ENCODE results near the gene PAK1.
A peak's percentile ranks its signal among the peaks of the same experiment; 100 is the strongest.
"Not testable (repeated sequence)": the region's sequence is repeated elsewhere in the genome, so short reads cannot be mapped to it uniquely, and the experiment has no call there.

PAK1 gene

GRCh38 chr11:77502346-77502905, 28.5 kb upstream of the PAK1 start:
- no peak overlapping the region for H3K27ac Mint-ChIP-seq

GRCh38 chr11:77501758-77502157, 27.9 kb upstream of the PAK1 start:
- Mint-ChIP-seq H3K4me3 (no peak overlapping the region), H3K27ac (no peak overlapping the region), H3K27me3 (ENCODE audit: low read depth) (peaks cover 22% of the 10 kb centered on the region), H3K36me3 (ENCODE audit: low read depth) (no peaks in the 10 kb centered on the region), H3K9me3 (no peaks in the 10 kb centered on the region), H3K4me1 (ENCODE audit: low read depth) (no peaks in the 10 kb centered on the region)
- DNase-seq (ENCODE audit: low spot score): no peak

More at GRCh38 chr11:77502346-77502905, 28.5 kb upstream of the PAK1 start:
- Mint-ChIP-seq H3K4me3 (no peak overlapping the region), H3K9me3 (no peaks in the 10 kb centered on the region), H3K4me1 (ENCODE audit: low read depth) (no peaks in the 10 kb centered on the region), H3K36me3 (ENCODE audit: low read depth) (no peaks in the 10 kb centered on the region), H3K27me3 (ENCODE audit: low read depth) (peaks cover 26% of the 10 kb centered on the region)
- no peak for DNase-seq (ENCODE audit: low spot score)

GRCh38 chr11:77497368-77497767, 23.5 kb upstream of the PAK1 start:
- H3K36me3 Mint-ChIP-seq (ENCODE audit: low read depth): no peaks in the 10 kb centered on the region
- H3K4me1 Mint-ChIP-seq (ENCODE audit: low read depth): no peaks in the 10 kb centered on the region
- no peak overlapping the region for H3K27ac Mint-ChIP-seq
- peaks cover 4% of the 10 kb centered on the region for H3K27me3 Mint-ChIP-seq (ENCODE audit: low read depth)
- no peak for DNase-seq (ENCODE audit: low spot score)
- no peaks in the 10 kb centered on the region for H3K9me3 Mint-ChIP-seq
- H3K4me3 Mint-ChIP-seq: no peak overlapping the region

GRCh38 chr11:77495526-77495925, 21.6 kb upstream of the PAK1 start:
- DNase-seq (ENCODE audit: low spot score): no peak
- Mint-ChIP-seq H3K4me3 (no peak overlapping the region), H3K27ac (no peak overlapping the region), H3K36me3 (ENCODE audit: low read depth) (no peaks in the 10 kb centered on the region), H3K27me3 (ENCODE audit: low read depth) (peaks cover 4% of the 10 kb centered on the region), H3K4me1 (ENCODE audit: low read depth) (no peaks in the 10 kb centered on the region), H3K9me3 (no peaks in the 10 kb centered on the region)

- not testable (repeated sequence) for H3K27me3 Mint-ChIP-seq (ENCODE audit: low read depth); H3K36me3 Mint-ChIP-seq (ENCODE audit: low read depth); H3K27ac Mint-ChIP-seq; DNase-seq (ENCODE audit: low spot score); H3K9me3 Mint-ChIP-seq; H3K4me1 Mint-ChIP-seq (ENCODE audit: low read depth); H3K4me3 Mint-ChIP-seq
Measured at GRCh38 chr11:77490035-77490434, 16.1 kb upstream of the PAK1 start.

- H3K4me1 Mint-ChIP-seq (ENCODE audit: low read depth): no peaks in the 10 kb centered on the region
- H3K4me3 Mint-ChIP-seq: no peak overlapping the region
- DNase-seq (ENCODE audit: low spot score): no peak
- no peaks in the 10 kb centered on the region for H3K36me3 Mint-ChIP-seq (ENCODE audit: low read depth)
- no peak overlapping the region for H3K27ac Mint-ChIP-seq
- no peaks in the 10 kb centered on the region for H3K9me3 Mint-ChIP-seq
- peaks cover 11% of the 10 kb centered on the region for H3K27me3 Mint-ChIP-seq (ENCODE audit: low read depth)
Measured at GRCh38 chr11:77487790-77488189, 13.9 kb upstream of the PAK1 start.

GRCh38 chr11:77479746-77480352, 6.0 kb upstream of the PAK1 start:
- H3K36me3 Mint-ChIP-seq (ENCODE audit: low read depth): no peaks in the 10 kb centered on the region
- no peaks in the 10 kb centered on the region for H3K4me1 Mint-ChIP-seq (ENCODE audit: low read depth)
- no peaks in the 10 kb centered on the region for H3K9me3 Mint-ChIP-seq
- no peak overlapping the region for H3K27ac Mint-ChIP-seq
- H3K4me3 Mint-ChIP-seq: no peak overlapping the region
- no peak for DNase-seq (ENCODE audit: low spot score)
- peaks cover 17% of the 10 kb centered on the region for H3K27me3 Mint-ChIP-seq (ENCODE audit: low read depth)

- H3K27ac Mint-ChIP-seq: peak overlapping the region; percentile 35
- peaks cover 38% of the 10 kb centered on the region for H3K27me3 Mint-ChIP-seq (ENCODE audit: low read depth)
- H3K4me1 Mint-ChIP-seq (ENCODE audit: low read depth): peaks cover 15% of the 10 kb centered on the region
- DNase-seq (ENCODE audit: low spot score): no peak
- H3K4me3 Mint-ChIP-seq: peak overlapping the region; percentile 55
- H3K36me3 Mint-ChIP-seq (ENCODE audit: low read depth): no peaks in the 10 kb centered on the region
- no peaks in the 10 kb centered on the region for H3K9me3 Mint-ChIP-seq
Measured at GRCh38 chr11:77475206-77475605, 1.3 kb upstream of the PAK1 start.

GRCh38 chr11:77474684-77475060, 778 bp upstream of the PAK1 start:
- Mint-ChIP-seq H3K4me1 (ENCODE audit: low read depth) (peaks cover 16% of the 10 kb centered on the region), H3K4me3 (peak overlapping the region; percentile 86), H3K27ac (peak overlapping the region; percentile 82), H3K27me3 (ENCODE audit: low read depth) (peaks cover 40% of the 10 kb centered on the region), H3K36me3 (ENCODE audit: low read depth) (no peaks in the 10 kb centered on the region), H3K9me3 (no peaks in the 10 kb centered on the region)
- DNase-seq (ENCODE audit: low spot score): no peak

GRCh38 chr11:77472991-77473800, 698 bp downstream of the PAK1 start:
- Mint-ChIP-seq H3K4me3 (peak overlapping the region; percentile 81), H3K36me3 (ENCODE audit: low read depth) (no peaks in the 10 kb centered on the region), H3K9me3 (no peaks in the 10 kb centered on the region), H3K27ac (no peak overlapping the region), H3K27me3 (ENCODE audit: low read depth) (peaks cover 52% of the 10 kb centered on the region), H3K4me1 (ENCODE audit: low read depth) (peaks cover 16% of the 10 kb centered on the region)
- peak; percentile 45 for DNase-seq (ENCODE audit: low spot score)

- Mint-ChIP-seq H3K27ac (no peak overlapping the region), H3K9me3 (no peaks in the 10 kb centered on the region), H3K27me3 (ENCODE audit: low read depth) (peaks cover 62% of the 10 kb centered on the region), H3K4me1 (ENCODE audit: low read depth) (peaks cover 16% of the 10 kb centered on the region), H3K4me3 (peak overlapping the region; percentile 1), H3K36me3 (ENCODE audit: low read depth) (no peaks in the 10 kb centered on the region)
- DNase-seq (ENCODE audit: low spot score): no peak
Measured at GRCh38 chr11:77471558-77472193, 2.2 kb downstream of the PAK1 start.

GRCh38 chr11:77470971-77471370, 2.9 kb downstream of the PAK1 start:
- Mint-ChIP-seq H3K9me3 (no peaks in the 10 kb centered on the region), H3K27ac (no peak overlapping the region), H3K4me3 (no peak overlapping the region), H3K4me1 (ENCODE audit: low read depth) (peaks cover 16% of the 10 kb centered on the region), H3K27me3 (ENCODE audit: low read depth) (peaks cover 60% of the 10 kb centered on the region), H3K36me3 (ENCODE audit: low read depth) (no peaks in the 10 kb centered on the region)
- no peak for DNase-seq (ENCODE audit: low spot score)

GRCh38 chr11:77470504-77470903, 3.4 kb downstream of the PAK1 start:
- peaks cover 16% of the 10 kb centered on the region for H3K4me1 Mint-ChIP-seq (ENCODE audit: low read depth)
- peak overlapping the region; percentile 7 for H3K27ac Mint-ChIP-seq
- no peaks in the 10 kb centered on the region for H3K9me3 Mint-ChIP-seq
- peaks cover 58% of the 10 kb centered on the region for H3K27me3 Mint-ChIP-seq (ENCODE audit: low read depth)
- H3K36me3 Mint-ChIP-seq (ENCODE audit: low read depth): no peaks in the 10 kb centered on the region
- H3K4me3 Mint-ChIP-seq: peak overlapping the region; percentile 12
- no peak for DNase-seq (ENCODE audit: low spot score)

- peaks cover 52% of the 10 kb centered on the region for H3K27me3 Mint-ChIP-seq (ENCODE audit: low read depth)
- no peak overlapping the region for H3K27ac Mint-ChIP-seq
Measured at GRCh38 chr11:77468527-77468926, 5.4 kb downstream of the PAK1 start.

More at GRCh38 chr11:77468527-77468926, 5.4 kb downstream of the PAK1 start:
- Mint-ChIP-seq H3K9me3 (no peaks in the 10 kb centered on the region), H3K36me3 (ENCODE audit: low read depth) (no peaks in the 10 kb centered on the region), H3K4me3 (no peak overlapping the region), H3K4me1 (ENCODE audit: low read depth) (peaks cover 12% of the 10 kb centered on the region)
- no peak for DNase-seq (ENCODE audit: low spot score)
